GM12874 (cell line): Measurements from ENCODE around the gene CHN1.

Experiments used
- CTCF ChIP-seq: IDR thresholded peaks from 2 replicates; pipeline ENCODE4 v1.5.1; 2011; ENCODE audit warnings: low read depth, mild to moderate bottlenecking, control low read depth, low read length, moderate library complexity; ENCODE audit not compliant: insufficient read depth

CHN1 gene

GRCh38 chr2:175004980-175005732 is at the start of gene CHN1:
Gene CHN1 (minus strand): TSS chr2:175005381. CDS start chr2:175004912, 469 bp downstream.
- TF ChIP-seq CTCF: 0 out of 2 replicates have a peak, but pooled peaks have one; percentile 1

- no peak for TF ChIP-seq CTCF
Observed at GRCh38 chr2:175054340-175054739, 49.2 kb upstream of the CHN1 start.

- no peak for TF ChIP-seq CTCF
Observed at GRCh38 chr2:175049661-175050060, 44.5 kb upstream of the CHN1 start.

- TF ChIP-seq CTCF: no peak
Observed at GRCh38 chr2:175048275-175048674, 43.1 kb upstream of the CHN1 start.

GRCh38 chr2:175039490-175039889 is 34.3 kb upstream of the CHN1 start:
- no peak for TF ChIP-seq CTCF

- no peak for TF ChIP-seq CTCF
Observed at GRCh38 chr2:175039031-175039430, 33.9 kb upstream of the CHN1 start.

GRCh38 chr2:175037941-175038340 is 32.8 kb upstream of the CHN1 start:
- TF ChIP-seq CTCF: no peak
